Uterus (tissue), 2 donors: ENCODE data around the gene AP3D1.

Experiments used
- POLR2A ChIP-seq, 2 donors: fragments of 450-650 bp; IDR thresholded peaks; one replicate each; pipeline ENCODE4 v1.6.1; 2016; ENCODE audit warnings: antibody characterized with exemption in 2 of 2, mild to moderate bottlenecking in 1 of 2, moderate library complexity in 1 of 2
- TF ChIP-seq, protein P1 (sequence below), 4 experiments: fragments of 200-600 bp in 2 of 4; fragments of 450-650 bp in 2 of 4; sonication (generic) in 2 of 4; IDR thresholded peaks; one replicate each; pipeline ENCODE4 v1.5.1; 2016 to 2019; ENCODE audit warnings: antibody characterized with exemption in 4 of 4, mild to moderate bottlenecking in 2 of 4, moderate library complexity in 1 of 4

DNA sequence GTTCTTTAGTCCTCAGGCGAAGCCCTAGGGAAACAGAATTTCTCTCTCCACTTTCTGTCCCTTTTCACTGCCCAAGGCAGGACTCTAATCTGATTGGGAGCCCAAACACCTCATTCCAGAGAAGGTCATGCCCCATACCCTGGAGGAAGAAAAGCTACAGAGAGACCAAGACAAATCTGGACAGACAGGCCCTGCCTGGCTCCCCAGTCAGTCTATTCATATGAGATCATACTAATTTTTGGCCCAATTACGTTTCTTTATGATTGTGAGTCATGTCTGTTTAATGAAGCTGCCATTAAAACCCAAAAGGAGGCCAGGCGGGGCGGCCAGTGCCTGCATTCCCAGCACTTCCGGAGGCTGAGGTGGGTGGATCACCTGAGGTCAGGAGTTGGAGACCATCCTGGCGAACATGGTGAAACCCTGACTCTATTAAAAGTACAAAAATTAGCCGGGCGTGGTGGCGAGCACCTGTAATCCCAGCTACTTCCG, 3.3 kb upstream of the AP3D1 start:
- TF ChIP-seq, protein P1, sequence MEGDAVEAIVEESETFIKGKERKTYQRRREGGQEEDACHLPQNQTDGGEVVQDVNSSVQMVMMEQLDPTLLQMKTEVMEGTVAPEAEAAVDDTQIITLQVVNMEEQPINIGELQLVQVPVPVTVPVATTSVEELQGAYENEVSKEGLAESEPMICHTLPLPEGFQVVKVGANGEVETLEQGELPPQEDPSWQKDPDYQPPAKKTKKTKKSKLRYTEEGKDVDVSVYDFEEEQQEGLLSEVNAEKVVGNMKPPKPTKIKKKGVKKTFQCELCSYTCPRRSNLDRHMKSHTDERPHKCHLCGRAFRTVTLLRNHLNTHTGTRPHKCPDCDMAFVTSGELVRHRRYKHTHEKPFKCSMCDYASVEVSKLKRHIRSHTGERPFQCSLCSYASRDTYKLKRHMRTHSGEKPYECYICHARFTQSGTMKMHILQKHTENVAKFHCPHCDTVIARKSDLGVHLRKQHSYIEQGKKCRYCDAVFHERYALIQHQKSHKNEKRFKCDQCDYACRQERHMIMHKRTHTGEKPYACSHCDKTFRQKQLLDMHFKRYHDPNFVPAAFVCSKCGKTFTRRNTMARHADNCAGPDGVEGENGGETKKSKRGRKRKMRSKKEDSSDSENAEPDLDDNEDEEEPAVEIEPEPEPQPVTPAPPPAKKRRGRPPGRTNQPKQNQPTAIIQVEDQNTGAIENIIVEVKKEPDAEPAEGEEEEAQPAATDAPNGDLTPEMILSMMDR (IDR thresholded peaks at IDR 0.05) = no peak
- no peak for TF ChIP-seq POLR2A (IDR thresholded peaks at IDR 0.05)
